ENCODE measurements around the gene RNASEH1.

Gene RNASEH1

DNA sequence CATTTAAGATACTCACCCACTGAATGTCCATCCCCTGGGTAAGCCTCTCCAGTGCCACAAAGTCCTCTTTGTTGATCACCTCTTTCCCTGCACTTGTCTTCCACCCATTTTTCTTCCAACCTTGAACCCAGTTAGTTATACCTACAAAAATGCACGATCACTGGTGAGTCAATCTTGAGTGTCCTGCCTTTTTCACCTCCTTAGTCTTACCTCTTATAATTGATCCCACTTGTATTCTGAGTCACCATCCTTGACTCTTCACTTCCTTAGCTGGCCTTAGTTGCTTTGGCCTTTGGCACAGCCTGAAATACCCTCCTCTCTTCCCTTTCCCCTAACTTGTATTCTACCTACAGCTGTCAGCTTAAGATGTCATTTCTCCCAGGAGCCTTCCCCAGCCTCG, 10.2 kb downstream of the RNASEH1 start:
- no peak for DNase-seq (ENCODE audit: low spot score)

DNA sequence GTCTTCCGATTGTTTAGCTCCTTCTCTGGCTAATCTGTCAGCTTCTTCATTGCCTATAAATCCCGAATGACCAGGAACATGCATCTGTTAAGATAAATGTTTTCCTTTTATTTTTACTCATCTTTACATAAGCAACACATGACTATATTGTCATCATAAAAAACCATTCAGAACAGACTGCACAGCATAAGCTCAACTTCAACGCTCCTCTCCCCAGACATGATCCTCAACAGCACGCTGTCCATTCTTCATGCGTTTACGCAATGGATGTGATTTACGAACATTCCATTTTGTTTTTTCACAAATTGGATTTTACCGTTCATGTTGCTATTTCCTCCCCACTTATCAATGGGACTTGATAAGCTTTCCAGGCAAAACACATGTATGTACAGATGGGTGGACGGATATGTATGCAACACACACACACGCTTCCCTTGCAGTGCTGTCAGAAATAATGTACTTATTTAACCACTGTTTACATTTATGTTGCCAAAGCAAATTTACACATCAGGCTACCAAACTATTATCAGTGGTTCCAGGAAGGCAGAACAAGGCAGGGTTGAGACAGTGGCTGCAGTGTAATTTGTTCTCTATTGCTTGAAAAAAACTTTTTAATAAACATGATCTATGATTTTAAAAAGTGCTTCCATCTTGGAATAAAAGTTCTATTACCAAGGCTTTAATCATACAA, 12.2 kb downstream of the RNASEH1 start:
- no peak for DNase-seq (ENCODE audit: low spot score)

DNA sequence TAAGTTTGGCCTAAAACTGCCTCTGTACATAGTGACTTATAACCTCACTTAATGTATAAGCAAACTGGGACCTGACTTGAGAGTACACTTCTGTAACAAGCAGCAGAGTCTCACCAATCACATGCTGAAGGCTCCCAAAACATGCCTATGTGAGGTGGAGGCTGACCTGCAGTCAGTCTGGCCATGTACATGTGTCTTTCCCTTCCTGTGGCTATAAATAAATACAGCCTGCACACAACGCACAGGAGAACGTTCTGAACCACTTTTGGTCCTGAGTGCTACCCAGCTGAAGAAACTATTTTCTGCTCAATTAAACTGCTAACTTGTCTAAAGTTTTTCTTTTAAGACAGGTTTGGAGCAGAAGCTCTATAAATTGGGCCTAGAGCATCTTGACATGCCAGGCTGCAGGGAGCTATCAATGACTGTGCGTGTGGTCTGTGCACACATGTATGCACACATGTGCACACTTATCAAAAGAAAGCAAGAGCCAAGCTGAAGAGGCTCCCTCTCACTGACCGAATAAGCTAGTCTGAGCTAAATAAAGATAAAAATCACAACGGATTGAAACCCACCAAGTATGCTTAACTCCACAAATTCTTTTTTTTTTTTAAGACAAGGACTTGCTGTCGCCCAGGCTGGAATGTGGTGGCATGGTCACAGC, 15.0 kb downstream of the RNASEH1 start:
- no peak for DNase-seq (ENCODE audit: low spot score)

DNA sequence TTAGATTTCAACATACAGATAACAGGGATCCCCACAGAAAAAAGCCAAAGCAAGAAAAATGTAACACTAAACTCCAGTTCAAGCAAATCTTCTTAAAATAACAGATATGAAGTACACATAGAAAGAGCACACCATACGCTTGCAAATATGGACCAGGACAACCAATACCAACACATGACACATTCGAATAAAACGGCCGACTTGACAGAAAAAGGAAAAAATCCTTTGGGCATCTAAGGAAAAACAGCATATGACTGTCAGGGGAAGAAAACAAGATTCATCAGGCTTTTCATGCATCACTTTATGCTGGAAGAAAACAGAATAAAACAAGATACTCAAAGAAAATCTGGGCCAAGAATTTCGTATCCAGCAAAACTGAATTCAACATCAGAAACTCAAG, 16.0 kb downstream of the RNASEH1 start:
- no peak for DNase-seq (ENCODE audit: low spot score)

DNA sequence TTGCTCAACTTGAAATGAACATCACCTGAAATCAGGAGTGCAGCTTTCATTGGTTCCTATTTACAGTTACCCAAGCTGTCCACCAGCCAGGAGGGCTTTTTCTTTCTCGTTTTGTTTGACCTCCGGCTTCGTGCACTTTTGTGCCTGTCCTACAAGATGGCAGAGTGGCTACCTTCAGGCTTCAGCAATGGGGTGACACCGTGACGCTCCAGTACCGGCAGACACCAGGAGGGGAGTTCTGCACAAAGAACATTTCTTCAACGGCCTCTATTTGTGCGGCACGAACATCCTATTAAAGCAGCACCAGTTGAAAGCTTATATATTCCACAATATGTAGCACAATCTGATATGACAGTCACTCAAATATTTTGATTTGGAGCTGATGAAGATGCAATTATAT, 18.3 kb downstream of the RNASEH1 start:
- no peak for DNase-seq (ENCODE audit: low spot score)

DNA sequence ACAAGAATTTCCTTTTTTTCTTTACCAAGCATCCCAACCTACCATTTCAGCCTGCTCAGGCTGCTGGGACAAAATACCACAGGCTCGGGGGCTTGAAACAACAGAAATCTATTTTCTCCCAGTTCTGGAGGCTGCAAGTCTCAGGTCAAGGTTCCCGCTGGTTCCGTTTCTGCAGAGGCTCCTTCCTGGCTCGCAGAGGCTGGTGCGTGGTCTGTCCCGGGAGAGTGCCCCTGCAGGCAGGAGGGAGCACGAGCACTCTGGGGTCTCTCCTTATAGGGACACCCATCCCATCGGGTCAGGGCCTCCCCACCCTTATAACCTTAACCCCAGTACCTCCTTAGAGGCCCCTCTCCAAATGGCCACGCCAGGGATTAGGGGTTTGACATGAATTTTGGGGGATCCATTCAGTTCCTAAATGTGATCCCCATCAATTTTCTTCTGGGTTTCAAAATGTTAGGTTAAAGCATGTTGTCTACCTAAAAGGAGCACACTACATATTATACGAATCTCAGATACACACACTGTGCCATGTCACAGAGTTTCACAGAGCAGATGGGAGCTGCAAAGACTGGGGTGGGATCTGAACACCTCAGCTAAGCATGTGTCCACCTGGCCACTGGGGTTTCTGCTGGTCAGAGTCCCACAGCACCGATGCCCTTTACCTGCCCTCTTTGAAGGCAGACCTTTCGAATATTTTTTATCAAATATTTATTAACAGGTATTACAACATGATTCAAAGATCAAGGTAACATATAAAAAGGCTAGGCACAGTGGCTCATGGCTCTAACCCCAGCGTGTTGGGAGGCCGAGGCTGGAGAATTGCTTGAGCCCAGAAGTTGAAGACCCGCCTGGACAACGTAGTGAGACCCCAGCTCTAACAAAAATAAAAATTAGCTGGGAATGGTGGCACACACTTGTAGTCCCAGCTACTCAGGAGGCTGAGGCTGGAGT, 21.2 kb downstream of the RNASEH1 start:
- DNase-seq (ENCODE audit: low spot score): no peak

DNA sequence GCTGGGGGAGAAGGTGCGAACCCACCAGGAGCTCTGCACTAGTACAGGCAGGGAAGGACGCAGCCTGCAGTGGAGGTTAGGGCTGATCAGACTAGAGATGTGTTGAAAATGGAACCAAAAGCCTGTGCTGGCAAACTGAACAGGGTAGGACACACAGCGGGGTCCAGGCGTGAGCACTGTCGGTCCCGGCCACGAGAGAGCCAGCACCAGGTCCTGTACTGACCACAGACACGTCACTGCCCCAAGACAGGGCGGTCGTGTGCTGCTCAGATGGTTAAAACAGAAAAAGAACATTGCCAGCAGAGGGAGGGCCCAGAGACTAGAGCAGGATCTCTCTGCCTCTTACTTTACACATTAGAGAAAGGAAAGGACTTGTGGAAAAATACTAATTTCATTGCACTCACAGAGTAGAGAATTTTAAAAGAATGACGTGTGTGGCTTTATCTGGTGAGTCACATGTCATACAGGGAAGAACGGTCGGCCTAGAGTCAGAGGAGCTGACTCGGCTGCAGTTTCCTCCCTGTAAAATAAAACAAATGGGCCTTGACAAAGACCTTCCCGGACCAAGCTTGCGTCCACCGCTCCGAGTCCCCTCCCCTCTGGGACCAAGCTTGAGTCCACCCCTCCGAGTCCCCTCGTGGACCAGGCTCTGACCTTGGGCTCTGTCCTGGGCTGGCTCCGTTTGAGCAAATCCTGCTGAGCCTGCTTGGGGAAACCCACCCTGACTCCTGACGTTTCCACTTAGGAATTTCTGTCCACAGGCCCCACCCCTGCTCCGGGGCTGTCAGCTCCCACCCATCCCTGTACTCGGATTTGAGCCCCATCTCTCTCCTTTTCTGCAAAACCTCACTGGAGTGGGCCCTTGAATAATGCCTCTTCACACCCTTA, 22.1 kb downstream of the RNASEH1 start:
- no peak for DNase-seq (ENCODE audit: low spot score)

DNA sequence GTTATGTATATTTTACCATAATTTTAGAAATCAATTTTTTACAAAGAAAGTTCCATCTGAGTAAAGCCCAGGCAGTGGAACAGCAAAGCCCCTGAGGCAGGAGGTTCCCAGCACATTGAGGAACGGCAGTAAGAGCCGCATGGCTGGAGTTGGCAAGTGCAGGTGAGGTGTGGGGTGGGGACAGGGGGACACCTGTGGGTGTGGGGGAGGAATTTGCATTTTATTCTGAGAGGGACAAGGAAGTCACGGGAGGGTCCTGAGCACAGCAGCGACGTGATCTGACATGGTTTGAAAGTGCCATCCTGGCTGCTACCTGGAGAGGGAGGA, 22.7 kb downstream of the RNASEH1 start:
- no peak for DNase-seq (ENCODE audit: low spot score)

DNA sequence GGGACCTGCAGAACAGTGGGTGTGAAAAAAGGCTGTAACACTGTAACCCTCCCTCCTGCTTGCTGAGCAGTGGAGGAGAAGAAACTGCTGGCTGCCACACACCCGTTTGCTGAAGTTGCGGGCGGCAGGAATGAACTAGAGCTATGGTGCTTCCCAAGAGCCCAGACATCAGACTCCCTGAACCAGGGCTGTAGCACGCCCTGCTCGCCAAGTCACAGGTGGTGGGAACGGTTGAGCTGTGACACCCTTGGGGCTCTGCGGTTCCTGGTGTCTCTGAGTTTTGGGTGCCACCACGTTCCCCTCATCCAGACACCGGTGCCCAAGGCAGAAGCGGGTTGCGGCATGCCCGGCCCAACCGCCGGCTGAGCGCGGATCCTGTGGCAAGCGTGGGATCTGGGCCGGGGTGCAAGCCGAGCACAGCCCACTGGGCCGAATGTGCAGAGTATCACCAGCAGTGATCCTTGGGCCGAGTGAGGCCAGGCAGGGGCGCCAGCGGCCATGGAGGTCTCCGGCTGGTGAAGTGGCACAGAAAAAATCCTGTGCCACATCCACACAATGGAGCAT, 23.8 kb downstream of the RNASEH1 start:
- no peak for DNase-seq (ENCODE audit: low spot score)

DNA sequence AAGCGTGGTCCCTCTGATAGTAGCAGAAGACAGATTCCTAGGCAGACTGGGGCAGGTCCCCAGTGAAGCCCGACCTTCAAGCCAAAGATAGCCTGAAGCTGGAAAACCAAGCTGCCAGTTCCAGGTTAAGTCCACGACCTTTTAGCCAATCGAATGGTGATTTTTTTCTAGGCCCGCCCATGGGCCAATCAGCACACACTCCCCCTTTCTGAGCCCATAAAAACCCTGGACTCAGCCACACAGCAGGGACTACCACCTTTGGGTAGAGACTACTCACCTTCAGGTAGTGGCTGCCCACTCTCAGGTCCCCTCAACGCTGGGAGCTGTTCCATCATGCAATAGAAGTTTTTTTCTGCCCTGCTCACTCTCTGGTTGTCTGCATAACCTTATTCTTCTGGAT, 24.3 kb downstream of the RNASEH1 start:
- DNase-seq (ENCODE audit: low spot score): no peak

DNA sequence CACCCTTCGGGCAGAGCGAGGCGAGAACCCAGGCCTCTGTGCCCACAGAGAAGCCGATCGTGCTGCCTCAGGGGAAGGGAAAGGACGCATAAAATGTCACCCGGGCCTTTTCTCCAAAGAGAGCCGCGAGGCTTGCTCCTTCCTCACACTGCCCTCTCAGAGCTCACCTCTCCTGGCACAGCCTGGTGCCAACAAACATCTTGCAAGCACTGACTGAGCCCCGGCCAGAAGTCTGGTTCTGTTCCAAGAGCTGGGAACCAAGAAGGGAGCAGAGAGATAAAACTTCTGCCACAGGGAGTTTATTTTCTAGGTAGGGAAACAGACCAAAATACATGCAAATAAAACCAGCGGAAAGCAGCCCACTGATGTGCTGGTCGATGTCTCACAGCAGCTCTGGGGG, 25.2 kb downstream of the RNASEH1 start:
- DNase-seq (ENCODE audit: low spot score): no peak

DNA sequence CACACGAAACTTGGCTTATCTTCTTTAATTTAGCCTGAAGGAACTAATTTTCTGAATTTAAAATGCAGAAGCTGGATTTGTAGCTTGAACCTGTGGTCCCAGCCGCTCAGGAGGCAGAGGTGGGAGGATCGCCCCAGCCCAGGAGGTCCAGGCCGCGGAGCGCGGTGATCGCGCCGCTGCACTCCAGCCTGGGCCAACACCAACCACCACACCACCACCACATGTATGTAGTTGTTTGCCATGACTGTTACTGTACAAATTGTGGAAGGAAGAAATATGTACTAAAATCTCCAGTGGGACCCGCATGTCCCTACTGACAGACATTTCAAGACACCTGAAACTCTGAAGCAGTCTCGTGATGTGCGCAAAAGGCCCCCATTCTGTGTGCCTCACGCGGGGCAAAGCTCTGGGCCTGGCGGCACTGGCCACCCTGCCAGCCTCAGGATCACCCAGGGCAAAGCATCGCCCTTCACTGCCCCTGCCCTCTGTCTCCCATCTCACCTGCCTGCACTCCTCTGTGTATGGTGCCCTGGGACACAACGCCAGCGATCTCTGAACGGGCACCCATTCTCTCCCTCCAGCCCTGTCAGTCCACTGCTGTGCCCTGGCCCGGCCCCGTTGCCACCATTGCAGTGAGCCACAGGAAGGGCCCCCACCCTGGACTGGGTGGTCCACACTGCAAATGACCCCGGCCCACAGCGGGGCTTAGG, 28.7 kb downstream of the RNASEH1 start:
- no peak for DNase-seq (ENCODE audit: low spot score)

DNA sequence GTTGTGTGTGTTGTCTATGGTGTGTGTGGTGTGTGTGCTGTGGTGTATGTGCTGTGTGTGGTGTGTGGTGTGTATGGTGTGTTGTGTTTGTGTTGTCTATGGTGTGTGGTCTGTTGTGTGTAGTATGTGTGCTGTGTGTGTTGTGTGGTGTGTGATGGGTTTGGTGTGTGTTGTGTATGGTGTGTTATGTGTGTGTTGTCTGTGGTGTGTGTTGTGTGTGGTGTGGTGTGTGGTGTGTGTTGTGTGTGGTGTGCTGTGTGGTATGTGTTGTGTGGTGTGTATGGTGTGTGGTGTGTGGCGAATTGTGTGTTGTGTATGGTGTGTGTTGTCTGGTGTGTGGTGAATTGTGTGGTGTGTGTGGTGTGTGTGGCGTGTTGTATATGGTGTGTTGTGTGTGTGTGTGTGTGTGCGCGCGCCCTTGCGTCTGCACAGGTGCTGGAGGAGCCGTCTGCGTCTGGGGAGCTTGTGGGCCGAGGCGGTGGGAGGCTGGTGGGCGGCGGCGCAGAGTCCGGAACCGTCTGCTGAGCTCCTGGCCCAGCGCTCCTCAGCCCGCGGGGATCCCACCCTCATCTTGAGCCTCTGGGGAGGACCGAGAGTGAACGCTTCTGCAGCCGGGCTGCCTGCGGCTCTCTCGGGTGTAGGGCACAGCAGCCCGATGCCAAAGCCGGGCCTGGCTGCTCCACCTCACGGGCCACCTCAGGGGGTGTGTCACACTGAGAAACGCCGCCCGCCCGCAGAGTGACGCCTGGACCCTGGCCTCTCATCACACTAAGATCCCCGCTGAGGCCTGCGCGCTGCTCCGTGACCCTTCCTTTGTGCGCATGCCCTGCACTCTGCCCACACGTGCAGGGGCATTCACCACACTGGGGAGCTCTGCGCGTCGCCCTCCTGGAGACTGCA, 30.0 kb downstream of the RNASEH1 start:
- DNase-seq (ENCODE audit: low spot score): no peak

DNA sequence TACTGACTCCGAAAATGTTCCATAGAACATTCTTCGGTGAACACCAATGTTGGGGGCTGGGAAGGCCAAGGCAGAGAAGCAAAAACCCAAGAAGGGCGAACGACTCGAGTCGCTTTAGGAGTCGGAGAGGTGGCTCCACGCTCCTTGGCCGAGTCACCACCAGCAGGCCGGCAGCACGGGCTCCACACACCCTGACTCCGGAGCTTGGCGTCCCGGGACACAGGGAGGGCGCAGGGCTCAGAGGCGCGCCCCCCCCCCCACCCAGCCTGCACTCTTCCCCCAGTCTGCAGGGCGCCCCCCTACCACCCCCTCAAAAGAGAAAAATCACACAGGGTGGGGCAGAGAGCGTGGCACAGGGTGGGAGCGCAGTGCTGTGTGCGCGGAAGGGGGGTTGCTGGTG, 31.3 kb downstream of the RNASEH1 start:
- no peak for DNase-seq (ENCODE audit: low spot score)

DNA sequence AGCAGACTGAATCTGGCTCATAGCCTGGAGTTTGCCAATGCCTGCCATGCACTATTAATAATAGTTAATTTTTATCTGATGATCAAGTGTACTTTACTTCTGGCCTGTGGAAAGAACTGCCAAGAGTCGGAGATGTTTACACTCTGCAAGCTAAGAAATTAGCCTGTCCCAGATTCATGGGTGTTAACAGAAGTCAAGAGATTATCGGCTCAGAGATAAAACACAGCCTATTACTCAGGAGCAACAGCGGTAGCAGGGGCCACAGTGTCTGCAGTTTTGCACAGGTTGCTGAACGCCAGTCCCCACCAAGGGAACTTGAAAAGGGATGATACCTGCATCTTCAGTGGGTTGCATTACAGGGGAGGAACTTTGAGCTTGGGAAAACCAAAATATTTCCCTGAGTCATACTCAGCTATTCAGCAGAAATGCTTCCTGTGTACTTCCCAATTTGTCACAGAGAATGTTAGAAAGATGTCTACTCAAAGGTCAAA, 34.5 kb downstream of the RNASEH1 start:
- DNase-seq (ENCODE audit: low spot score): no peak

DNA sequence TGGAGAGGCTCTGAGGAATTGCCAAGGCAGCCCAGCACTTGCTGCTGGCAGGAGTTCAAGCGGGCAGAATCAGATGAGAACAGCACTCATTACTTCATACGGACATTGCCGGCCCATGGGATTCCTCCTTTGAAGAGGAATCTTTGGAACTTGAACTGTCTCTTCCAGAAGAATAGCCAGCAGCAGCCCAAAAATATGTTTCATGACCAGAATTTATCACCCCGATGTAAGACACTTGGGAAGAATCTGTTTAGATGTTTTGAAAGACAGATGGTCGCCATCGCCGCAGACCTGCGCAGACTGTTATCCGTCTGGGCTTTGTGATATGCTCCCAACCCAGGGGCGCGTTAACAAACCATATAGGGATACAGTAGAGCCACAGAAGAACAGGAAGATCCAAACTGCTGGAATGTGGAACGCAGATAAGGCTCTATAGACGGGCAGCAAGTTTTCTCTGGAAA, 35.1 kb downstream of the RNASEH1 start:
- no peak for DNase-seq (ENCODE audit: low spot score)

DNA sequence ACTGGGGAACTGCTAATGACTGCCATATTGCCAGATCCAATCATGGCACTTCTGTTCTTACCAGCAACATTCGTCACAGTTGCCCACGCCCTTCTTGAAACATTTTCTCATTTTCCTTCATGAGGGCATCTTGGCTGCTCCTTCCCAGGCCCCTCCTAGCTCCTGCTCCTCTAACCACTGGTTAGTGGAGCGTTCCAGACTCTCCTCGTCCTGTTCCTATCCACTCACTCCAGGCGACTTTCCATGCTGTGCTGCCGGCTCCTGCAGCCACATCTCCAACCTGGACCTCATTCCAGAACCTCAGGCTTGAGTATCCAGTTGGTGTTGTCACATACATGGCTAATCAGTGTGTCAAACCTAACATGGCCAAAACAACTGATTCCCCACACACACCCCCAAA, 37.5 kb downstream of the RNASEH1 start:
- DNase-seq (ENCODE audit: low spot score): no peak

DNA sequence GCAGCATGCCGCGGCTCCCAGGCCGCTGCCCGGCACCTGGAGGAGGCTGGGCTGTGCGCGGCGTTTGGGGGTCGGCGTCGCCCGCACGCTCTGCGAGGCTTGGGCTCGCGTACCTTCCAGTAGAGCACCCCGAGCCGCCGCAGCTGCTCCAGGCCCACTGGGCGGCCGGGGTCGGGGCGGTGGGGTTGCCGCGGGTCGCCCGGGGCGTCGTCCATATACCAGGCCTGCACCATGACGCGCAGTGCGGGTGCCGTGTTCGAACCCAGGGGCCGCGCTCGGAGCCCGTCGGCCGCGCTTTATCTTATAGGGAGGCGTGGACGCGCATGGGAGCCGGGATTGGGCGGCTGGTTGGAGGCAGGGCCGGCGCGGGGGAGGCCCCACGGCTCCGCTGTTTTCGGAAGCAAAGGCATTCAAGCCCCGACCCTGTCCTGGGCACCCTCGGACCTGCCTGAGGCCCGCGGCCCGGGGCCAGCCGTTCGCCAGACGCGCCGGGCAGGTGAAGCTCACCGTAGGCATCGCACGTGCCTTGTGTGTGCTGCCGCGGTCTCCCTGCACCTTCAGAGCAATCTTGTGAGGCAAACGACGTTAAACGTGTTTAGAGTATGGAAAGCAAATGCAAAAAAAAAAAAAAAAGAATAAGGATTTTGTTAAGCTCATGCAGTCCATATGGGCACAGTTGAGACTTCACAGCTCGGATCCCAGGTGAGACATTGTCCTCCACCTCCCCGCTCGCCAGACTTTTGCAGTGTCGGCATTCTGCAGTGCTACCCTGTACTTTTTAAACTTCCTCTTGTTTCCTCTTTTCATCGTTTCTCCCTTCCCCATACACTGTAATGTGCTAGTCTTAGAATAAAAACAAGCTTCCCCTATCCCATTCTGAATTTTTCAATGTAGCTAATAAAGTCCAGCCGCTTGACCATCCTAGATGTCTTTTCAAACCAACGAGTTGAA, 38.6 kb downstream of the RNASEH1 start, which contains the start of gene ADI1:
Gene ADI1 (minus strand): TSS at position 277 of the 951 bp plus-strand sequence. CDS start 44 bp downstream, at position 233.
- peak; percentile 66 for DNase-seq (ENCODE audit: low spot score)
